Activated CD4-positive, CD25-positive, alpha-beta regulatory T cell treated with anti-CD3 and anti-CD28 coated beads, Interleukin-2, amount 50 U/mL, for 24 hours (primary cell): ENCODE results near the gene ARSJ.
A peak's percentile ranks its signal among the peaks of the same experiment; 100 is the strongest.
"Not testable (repeated sequence)": the region's sequence is repeated elsewhere in the genome, so short reads cannot be mapped to it uniquely, and the experiment has no call there.

Experiments used
- ATAC-seq, 2 donors: fragments of 150-1000 bp; cut with Tn5 transposase; one replicate each; pipeline ENCODE4 v1.10.0; 2021; ENCODE audit warnings: mild to moderate bottlenecking in 1 of 2, moderate library complexity in 1 of 2

The ARSJ gene

GRCh38 chr4:113979148-113979904 is at the start of gene ARSJ:
TSS of gene ARSJ (minus strand) at chr4:113979647. CDS start at chr4:113978834, 813 bp downstream.
- ATAC-seq = no peak

DNA sequence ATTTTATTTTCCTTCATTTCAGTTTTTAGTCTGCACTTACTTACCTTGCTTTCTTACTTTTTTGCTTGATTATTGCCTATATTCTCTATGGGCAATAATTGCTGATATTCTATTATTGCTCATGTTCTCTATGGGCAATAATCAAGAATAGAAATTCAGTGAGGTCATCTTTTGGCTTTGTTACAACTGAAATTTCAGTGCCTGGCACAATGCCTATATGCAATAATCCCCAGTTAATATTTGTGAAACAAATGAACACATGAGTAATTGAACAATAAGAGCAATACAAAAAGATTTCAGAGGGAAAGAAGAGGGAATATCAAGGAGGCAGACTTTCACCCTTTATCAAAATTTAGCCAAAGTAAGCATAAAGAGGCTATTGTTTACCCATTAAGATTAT is 48.6 kb upstream of the ARSJ start:
- ATAC-seq = no peak

DNA sequence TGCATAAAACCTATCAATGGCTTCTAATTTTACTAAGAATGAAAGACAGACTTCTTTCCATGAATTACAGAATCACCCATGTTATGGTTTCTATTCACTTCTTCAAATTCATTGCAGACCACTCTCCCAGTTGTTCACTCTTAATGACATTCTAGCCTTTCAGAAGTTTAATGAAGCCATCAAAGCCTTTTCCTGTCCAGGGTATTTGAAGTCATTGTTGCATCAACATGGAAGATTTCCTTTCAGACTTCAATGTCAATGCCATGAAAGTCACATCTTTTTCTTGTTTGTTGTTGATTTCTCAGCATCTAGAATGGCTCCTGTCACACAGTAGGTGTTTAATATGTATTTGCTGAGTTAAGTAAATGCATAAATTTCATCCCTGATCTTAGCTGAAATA is 48.1 kb upstream of the ARSJ start:
- no peak for ATAC-seq

- ATAC-seq = no peak
These were observed 47.0 kb upstream of the ARSJ start for GRCh38 chr4:114026447-114026846.

GRCh38 chr4:114025176-114025777 is 45.8 kb upstream of the ARSJ start:
- ATAC-seq = no peak

- ATAC-seq = no peak
These were observed 42.0 kb upstream of the ARSJ start for GRCh38 chr4:114021451-114021850.

- no peak for ATAC-seq
These were observed 40.5 kb upstream of the ARSJ start for GRCh38 chr4:114019969-114020358.

DNA sequence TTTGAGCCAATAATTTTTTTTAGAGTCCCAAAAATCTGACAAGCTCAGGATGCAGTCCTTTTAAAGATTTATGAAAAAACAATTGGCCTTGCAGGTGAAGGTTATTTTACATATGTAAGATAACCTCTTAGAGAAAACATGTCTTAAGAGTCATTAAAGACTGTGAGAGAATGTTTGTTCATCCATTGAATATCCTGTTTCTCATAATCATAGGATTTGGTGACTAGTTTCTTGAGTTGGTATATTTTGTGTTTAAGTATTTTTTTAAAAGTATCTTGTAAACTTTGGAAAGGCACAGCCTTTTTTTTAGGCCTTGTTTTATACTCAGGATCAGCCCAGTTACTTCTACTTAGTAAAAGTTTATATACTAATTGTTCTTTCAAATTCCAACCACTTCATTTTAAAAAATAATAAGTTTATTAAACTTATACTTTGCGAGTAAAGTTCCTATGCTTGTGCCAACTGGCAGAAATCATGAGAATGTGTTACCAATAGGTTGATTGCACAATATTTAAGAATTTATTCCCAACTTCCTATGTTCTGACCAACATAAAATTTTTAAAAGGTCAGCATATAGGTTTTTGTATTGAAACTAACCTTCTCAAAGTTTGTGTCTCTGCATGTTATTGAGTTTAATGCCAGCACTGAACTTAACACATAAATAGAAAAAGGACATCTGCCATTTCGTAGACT is 40.0 kb upstream of the ARSJ start:
- ATAC-seq = no peak

- ATAC-seq = no peak
These were observed 37.9 kb upstream of the ARSJ start for GRCh38 chr4:114017120-114017917.

GRCh38 chr4:114015444-114015899 is 36.0 kb upstream of the ARSJ start:
- ATAC-seq = no peak

DNA sequence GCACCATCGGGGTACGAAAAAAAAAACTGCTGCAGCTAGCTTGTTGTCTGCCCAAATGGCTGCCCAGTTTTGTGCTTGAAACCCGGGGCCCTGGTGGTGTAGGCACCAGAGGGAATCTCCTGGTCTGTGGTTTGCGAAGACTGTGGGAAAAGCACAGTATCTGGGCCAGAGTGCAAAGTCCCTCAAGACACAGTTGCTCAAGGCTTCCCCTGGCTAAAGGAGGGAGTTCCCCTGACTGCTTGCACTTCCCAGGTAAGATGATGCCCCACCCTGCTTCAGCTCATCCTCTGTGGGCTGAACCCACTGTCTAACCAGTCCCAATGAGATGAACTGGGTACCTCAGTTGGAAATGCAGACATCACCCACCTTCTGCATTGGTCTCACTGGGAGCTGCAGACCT is 33.8 kb upstream of the ARSJ start:
- ATAC-seq = not testable (repeated sequence)

- ATAC-seq = no peak
These were observed 33.3 kb upstream of the ARSJ start for GRCh38 chr4:114012749-114013148.

DNA sequence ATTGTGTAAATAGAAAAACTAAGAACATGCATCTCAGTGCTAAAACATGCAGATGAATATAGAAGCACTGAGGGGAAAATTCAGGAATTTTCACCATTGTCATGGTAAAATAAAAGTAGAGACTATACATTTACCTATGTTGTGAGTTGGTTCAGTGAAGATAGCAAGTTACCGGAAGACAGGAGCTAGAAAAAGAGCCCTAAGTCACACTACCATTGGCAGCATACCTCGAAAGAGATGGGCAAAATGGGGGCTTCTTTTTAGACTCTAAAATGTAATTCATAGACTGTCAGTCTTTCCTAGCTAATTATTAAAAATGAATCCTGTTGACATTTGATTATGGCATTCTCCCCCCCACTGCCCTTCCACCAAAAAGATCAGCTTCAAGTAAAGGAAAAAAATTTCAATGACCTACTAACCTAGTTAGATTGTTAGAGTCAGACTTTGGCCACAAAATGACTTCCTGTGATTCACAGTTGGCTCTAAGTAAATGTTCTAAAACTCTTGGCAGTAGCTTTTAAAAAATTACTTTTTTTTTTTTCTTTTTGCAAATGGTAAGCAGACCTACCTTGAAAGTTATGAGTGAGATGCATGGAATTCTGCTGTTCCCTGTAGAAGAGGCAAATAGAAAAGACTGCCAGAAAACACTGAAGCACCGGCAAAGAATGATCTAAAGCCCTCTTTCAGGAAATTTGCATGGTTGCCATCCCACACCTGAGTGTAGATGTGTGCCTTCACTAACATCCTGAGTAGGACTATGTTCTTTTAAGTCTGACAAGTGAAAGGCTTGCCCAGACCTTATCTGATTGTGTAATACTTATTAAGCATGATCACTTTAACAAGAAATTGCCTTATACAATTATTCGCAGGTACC is 26.4 kb upstream of the ARSJ start:
- no peak for ATAC-seq

DNA sequence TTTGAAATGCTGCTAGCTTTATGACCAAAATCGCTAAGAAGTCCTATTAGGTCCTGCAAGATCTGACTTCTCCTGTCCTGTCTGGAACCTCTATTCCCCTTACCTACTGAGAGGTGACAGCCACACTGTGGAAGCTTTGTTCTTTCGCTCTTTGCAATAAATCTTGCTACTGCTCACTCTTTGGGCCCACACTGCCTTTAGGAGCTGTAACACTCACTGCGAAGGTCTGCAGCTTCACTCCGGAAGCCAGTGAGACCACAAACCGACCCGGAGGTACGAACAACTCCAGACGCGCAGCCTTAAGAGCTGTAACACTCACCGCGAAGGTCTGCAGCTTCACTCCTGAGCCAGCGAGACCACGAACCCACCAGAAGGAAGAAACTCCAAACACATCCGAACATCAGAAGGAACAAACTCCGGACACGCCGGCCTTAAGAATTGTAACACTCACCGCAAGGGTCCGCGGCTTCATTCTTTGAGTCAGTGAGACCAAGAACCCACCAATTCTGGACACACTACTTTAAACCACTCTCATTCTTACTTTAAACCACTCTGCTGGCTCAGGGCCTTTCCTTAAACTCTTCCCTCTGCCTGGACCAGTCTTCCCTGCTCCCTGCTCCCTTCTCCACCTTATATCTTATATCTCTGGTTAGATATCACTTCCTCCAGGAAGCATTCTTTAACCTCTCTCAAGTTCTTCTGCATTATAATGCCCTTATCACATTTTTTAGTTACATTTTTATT is 25.2 kb upstream of the ARSJ start:
- ATAC-seq = not testable (repeated sequence)

DNA sequence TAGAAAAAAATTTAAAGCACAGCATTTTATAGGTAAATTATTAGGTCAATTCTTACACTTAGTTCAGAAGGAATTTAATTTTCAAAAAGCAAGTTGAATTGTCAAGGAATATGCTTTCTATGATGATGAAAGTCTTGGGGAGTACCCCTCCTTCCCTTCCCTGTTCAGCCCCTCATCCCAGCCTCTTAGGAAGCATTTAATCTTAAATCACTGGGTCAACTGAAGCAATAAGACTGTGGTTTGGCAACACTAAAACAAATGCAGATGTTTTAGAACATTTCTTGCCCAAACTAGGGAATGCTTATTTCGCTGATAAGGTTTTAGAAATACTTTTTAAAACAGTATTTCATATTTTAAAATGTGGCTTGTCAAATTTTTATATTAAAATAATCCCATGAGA is 19.1 kb upstream of the ARSJ start:
- no peak for ATAC-seq

GRCh38 chr4:113998079-113998478 is 18.6 kb upstream of the ARSJ start:
- ATAC-seq = no peak

GRCh38 chr4:113997206-113997605 is 17.8 kb upstream of the ARSJ start:
- ATAC-seq = no peak

GRCh38 chr4:113996599-113997177 is 17.2 kb upstream of the ARSJ start:
- ATAC-seq = peak in 1 of 2 donors; percentile 41

DNA sequence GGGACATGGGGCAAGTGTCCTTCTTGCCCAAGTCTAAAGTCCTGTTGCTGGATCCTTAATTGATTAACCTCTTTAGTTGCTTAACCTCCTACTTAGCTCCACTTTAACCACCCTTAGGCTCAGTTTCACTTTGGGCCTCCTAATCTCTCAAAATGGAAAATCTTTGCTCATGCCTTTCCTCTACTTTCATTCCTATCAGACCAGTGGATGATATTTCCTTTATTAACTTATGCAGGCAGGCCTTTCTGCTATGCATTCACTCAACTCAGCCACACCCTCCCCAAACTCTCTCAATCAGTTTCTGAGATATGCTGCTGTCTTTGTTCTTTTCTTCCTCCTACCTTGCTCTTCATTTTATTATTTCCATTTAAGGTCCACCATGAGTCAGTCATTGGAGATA is 14.4 kb upstream of the ARSJ start:
- ATAC-seq = no peak

- ATAC-seq = no peak
These were observed 11.4 kb upstream of the ARSJ start for GRCh38 chr4:113990886-113991285.
